Measurements from ENCODE around the gene TMEM202. TPM values are rescaled to one million over a fixed set of nuclear protein-coding genes. Genes with fewer than 3 reads are reported as not detected.
A peak's percentile ranks its signal among the peaks of the same experiment; 100 is the strongest.

The TMEM202 gene
- total and polyA plus RNA-seq, 10 of the 15 experiments (the other 5 are each of a cell fraction or from before 2014, with no cell fraction given): not detected

GRCh38 chr15:72375501-72375845 is 22.6 kb upstream of the TMEM202 start:
- Histone ChIP-seq H3K4me3 (peak overlapping the region; percentile 88), H3K9ac (ENCODE audit: control insufficient read depth, insufficient read depth, low read length) (peak overlapping the region; percentile 81), H3K36me3 (ENCODE audit: control insufficient read depth in 2 of 2, insufficient read depth in 2 of 2, low read length in 1 of 2) (0 out of 4 replicates have a peak, but pooled peaks cover 0 to 4% of the 10 kb centered on the region in 2 experiments), H3K4me2 (ENCODE audit: control insufficient read depth, insufficient read depth) (peak overlapping the region; percentile 98), H3K4me1 (ENCODE audit: control insufficient read depth, insufficient read depth, low read length) (peaks cover 20% of the 10 kb centered on the region), H3K9me3 (replicated peaks; ENCODE audit: control insufficient read depth, insufficient read depth, low read length) (no peaks in the 10 kb centered on the region), H3K27me3 (replicated peaks in 1 of 2; ENCODE audit: control insufficient read depth in 2 of 2, insufficient read depth in 2 of 2, low read length in 1 of 2) (no peaks in the 10 kb centered on the region), H4K20me1 (ENCODE audit: control insufficient read depth, insufficient read depth) (no peaks in the 10 kb centered on the region), H3K79me2 (ENCODE audit: control insufficient read depth, insufficient read depth, low read length) (peaks cover 53% of the 10 kb centered on the region), H3K27ac (ENCODE audit: control insufficient read depth, insufficient read depth) (peak overlapping the region; percentile 87), H2AFZ (ENCODE audit: control insufficient read depth, low read depth, low read length) (peak overlapping the region; percentile 80)
- TF ChIP-seq CHD1 (IDR thresholded peaks at IDR 0.05; ENCODE audit: low read depth, low read length) (0 out of 2 replicates have a peak, but pooled peaks have one; percentile 14), SREBF1 (IDR thresholded peaks at IDR 0.05; ENCODE audit: low read length) (no peak), SPI1 (IDR thresholded peaks at IDR 0.05; ENCODE audit: borderline replicate concordance, insufficient read depth, low read depth, low read length) (peak; percentile 41; the same call in 1 of the 2 replicates)
- BruUV-seq (replicated peaks): TSS peak; percentile 72
- ChIA-PET CTCF (interaction anchor here (0.5 to 1.5 kb wide), 6 partner anchors 9 to 225 kb away, joined by 3 to 6 read pairs (median 4); no protein-coding TSS in a partner anchor), RAD21 (ENCODE audit: unreplicated experiment) (interaction anchor here (0.7 to 1.3 kb wide), 3 partner anchors 8 to 86 kb away, joined by 3 to 4 read pairs (median 3); no protein-coding TSS in a partner anchor), POLR2A (interaction anchor here (0.9 to 1.1 kb wide), 2 partner anchors 11 to 19 kb away, joined by 3 read pairs; no protein-coding TSS in a partner anchor), SMC1A (ENCODE audit: uncharacterized antibody, unreplicated experiment) (interaction anchor here (1.0 to 1.5 kb wide), 3 partner anchors 9 to 62 kb away, joined by 3 to 7 read pairs (median 4); no protein-coding TSS in a partner anchor)
- in situ Hi-C loops (cut with MboI): no loop called here
- FAIRE-seq: no peak
- no peak for DNase-seq (ENCODE audit: low read depth, low spot score)
- WGBS (ENCODE audit: insufficient coverage, insufficient replicate concordance, low lambda C conversion rate, missing lambda C conversion rate): 1% methylated on average over 17 of the region's 17 CpGs
- peak; percentile 76 for ATAC-seq
- intact Hi-C loops (cut with micrococcal nuclease; ENCODE audit: unreplicated experiment): loop anchor here (5.0 kb wide), 1 partner anchor 97 kb away; the partner anchor contains the start of gene ARIH1

GRCh38 chr15:72375846-72376581 is 22.1 kb upstream of the TMEM202 start, which contains the start of gene HEXA:
HEXA (minus strand) TSS chr15:72376014; CDS start chr15:72375972, 42 bp downstream.
- ChIA-PET RAD21 (ENCODE audit: unreplicated experiment) (interaction anchor here (0.7 to 1.3 kb wide), 3 partner anchors 8 to 86 kb away, joined by 3 to 4 read pairs (median 3); no protein-coding TSS in a partner anchor), SMC1A (ENCODE audit: uncharacterized antibody, unreplicated experiment) (interaction anchor here (0.8 to 1.5 kb wide), 5 partner anchors 10 to 119 kb away, joined by 3 to 7 read pairs (median 3); no protein-coding TSS in a partner anchor), POLR2A (interaction anchor here (0.6 to 1.1 kb wide), 3 partner anchors 12 to 204 kb away, joined by 3 read pairs; no protein-coding TSS in a partner anchor), CTCF (interaction anchor here (0.5 to 1.5 kb wide), 5 partner anchors 12 to 224 kb away, joined by 3 to 6 read pairs (median 4); no protein-coding TSS in a partner anchor)
- no peaks in the 10 kb centered on the region for H3K9me3 ChIP-seq (replicated peaks; ENCODE audit: control insufficient read depth, insufficient read depth, low read length)
- peak within 1 kb of the TSS; percentile 98 for H3K4me2 ChIP-seq (ENCODE audit: control insufficient read depth, insufficient read depth)
- in situ Hi-C loops (cut with MboI) (no loop called here), intact Hi-C loops (cut with micrococcal nuclease; ENCODE audit: unreplicated experiment) (loop anchor here (5.0 kb wide), 1 partner anchor 96 kb away; the partner anchor contains the start of gene ARIH1)
- H4K20me1 ChIP-seq (ENCODE audit: control insufficient read depth, insufficient read depth): no peaks in the 10 kb centered on the region
- H3K4me3 ChIP-seq: peak within 1 kb of the TSS; percentile 88
- H3K4me1 ChIP-seq (ENCODE audit: control insufficient read depth, insufficient read depth, low read length): peaks cover 20% of the 10 kb centered on the region
- no peaks in the 10 kb centered on the region for H3K27me3 ChIP-seq (replicated peaks in 1 of 2; ENCODE audit: control insufficient read depth in 2 of 2, insufficient read depth in 2 of 2, low read length in 1 of 2)
- DNase-seq (ENCODE audit: low read depth, low spot score) (peak; percentile 84), ATAC-seq (peak; percentile 92), FAIRE-seq (peak; percentile 92)
- H2AFZ ChIP-seq (ENCODE audit: control insufficient read depth, low read depth, low read length): peak within 1 kb of the TSS; percentile 80
- TSS peak; percentile 98 for BruUV-seq (replicated peaks)
- peak within 1 kb of the TSS; percentile 81 for H3K9ac ChIP-seq (ENCODE audit: control insufficient read depth, insufficient read depth, low read length)
- peak within 1 kb of the TSS; percentile 87 for H3K27ac ChIP-seq (ENCODE audit: control insufficient read depth, insufficient read depth)
- 0 out of 4 replicates have a peak, but pooled peaks cover 0 to 3% of the 10 kb centered on the region in 2 experiments for H3K36me3 ChIP-seq (ENCODE audit: control insufficient read depth in 2 of 2, insufficient read depth in 2 of 2, low read length in 1 of 2)
- under 1% methylated on average over 45 of the region's 50 CpGs for WGBS (ENCODE audit: insufficient coverage, insufficient replicate concordance, low lambda C conversion rate, missing lambda C conversion rate)
- H3K79me2 ChIP-seq (ENCODE audit: control insufficient read depth, insufficient read depth, low read length): peaks cover 51% of the 10 kb centered on the region
- no peak; the same call in none of the 2 replicates for TF ChIP-seq HDGF (IDR thresholded peaks at IDR 0.05)
- peak; percentile 94 for TF ChIP-seq POLR2A (IDR thresholded peaks at IDR 0.05; ENCODE audit: low read depth, low read length)
- TF ChIP-seq IRF3 (IDR thresholded peaks at IDR 0.05): peak; percentile 71
- TF ChIP-seq ZNF207 (IDR thresholded peaks at IDR 0.05; ENCODE audit: borderline replicate concordance): peak; percentile 94
- TF ChIP-seq SMAD5 (IDR thresholded peaks at IDR 0.05; ENCODE audit: low read depth): peak; percentile 84; the same call in 1 of the 2 replicates
- no peak for TF ChIP-seq MXI1 (IDR thresholded peaks at IDR 0.05; ENCODE audit: low read depth, low read length)
- TF ChIP-seq PBX3 (IDR thresholded peaks at IDR 0.05; ENCODE audit: insufficient replicate concordance, low read depth, low read length): peak; percentile 57

Measured in GM12878 (cell line).